Sigmoid colon (tissue), 7 donors: Measurements from ENCODE around the gene KRTAP22-1. TPM values are rescaled to one million over a fixed set of nuclear protein-coding genes. Genes with fewer than 3 reads are reported as not detected.

Source experiments
- DNase-seq: peaks from one replicate; pipeline ENCODE4 v3.0.0-alpha.2; 2019
- H3K27ac ChIP-seq, 4 donors: fragments of 200-600 bp; sonication (generic); one replicate each; pipeline ENCODE4 v1.5.1; 2016 to 2019; ENCODE audit warnings: mild to moderate bottlenecking in 1 of 4
- H3K27me3 ChIP-seq, 3 donors: fragments of 200-600 bp; sonication (generic); one replicate each; pipeline ENCODE4 v1.5.1; 2019; ENCODE audit warnings: mild to moderate bottlenecking in 1 of 3
- H3K36me3 ChIP-seq, 4 donors: fragments of 200-600 bp; sonication (generic); one replicate each; pipeline ENCODE4 v1.5.1; 2016 to 2019
- H3K4me1 ChIP-seq, 4 donors: fragments of 200-600 bp; sonication (generic); one replicate each; pipeline ENCODE4 v1.5.1; 2017 to 2019
- H3K4me3 ChIP-seq, 4 donors: fragments of 200-600 bp; sonication (generic); one replicate each; pipeline ENCODE4 v1.5.1; 2017 to 2019; ENCODE audit warnings: mild to moderate bottlenecking in 2 of 4, moderate library complexity in 1 of 4
- H3K9me3 ChIP-seq, 4 donors: fragments of 200-600 bp in 3 of 4; sonication (generic) in 3 of 4; one replicate each; pipeline versions ENCODE4 v1.5.1 to v1.6.1; 2013 to 2019
- EP300 ChIP-seq, 4 donors: sonication (generic); formaldehyde crosslinking; IDR thresholded peaks; one replicate each; pipeline ENCODE4 v1.6.1; 2017; ENCODE audit warnings: antibody characterized with exemption in 4 of 4
- POLR2A ChIP-seq, 2 donors: fragments of 450-650 bp; IDR thresholded peaks; one replicate each; pipeline ENCODE4 v1.6.1; 2016; ENCODE audit warnings: antibody characterized with exemption in 2 of 2, mild to moderate bottlenecking in 2 of 2, moderate library complexity in 2 of 2
- POLR2AphosphoS5 ChIP-seq, 4 donors: sonication (generic); formaldehyde crosslinking; IDR thresholded peaks; one replicate each; pipeline ENCODE4 v1.6.1; 2017; ENCODE audit warnings: antibody characterized with exemption in 4 of 4
- WGBS, 2 donors: extraction: QIAGEN DNeasy Blood & Tissue Kit; methylation state at CpG; one replicate each; pipeline ENCODE4 v1.1.7; 2013; 5-methylcytosine and 5-hydroxymethylcytosine counted together
- intact Hi-C: fragments of 100-400 bp; cut with DNase I; formaldehyde crosslinking; loops from one replicate; pipeline ENCODE4 v1.15.1; 2023
- polyA plus RNA-seq, 3 donors: library from polyadenylated mRNA; stranded (reverse); fragments of 200-250 nt; gene quantifications; one replicate each; pipeline ENCODE4 v1.2.3, GENCODE V29; 2013
- total RNA-seq, 4 donors: library from RNA; depleted of rRNA; stranded (reverse); fragments of >200 nt; gene quantifications; one replicate each; pipeline ENCODE4 v1.1.0, GENCODE V29; 2016
- TF ChIP-seq, protein P1 (sequence below), 4 experiments: fragments of 450-650 bp in 3 of 4; fragments of 200-600 bp in 1 of 4; IDR thresholded peaks; one replicate each; pipeline ENCODE4 v1.5.1; 2016 to 2019; ENCODE audit warnings: antibody characterized with exemption in 4 of 4, mild to moderate bottlenecking in 3 of 4, moderate library complexity in 2 of 4
- donor health status: healthy with polysubstance abuse.
- donor health status: Bipolar disorder and iron deficiency.
- donor health status: healthy.

The KRTAP22-1 gene
- total and polyA plus RNA-seq, 7 donors, result not detected

DNA sequence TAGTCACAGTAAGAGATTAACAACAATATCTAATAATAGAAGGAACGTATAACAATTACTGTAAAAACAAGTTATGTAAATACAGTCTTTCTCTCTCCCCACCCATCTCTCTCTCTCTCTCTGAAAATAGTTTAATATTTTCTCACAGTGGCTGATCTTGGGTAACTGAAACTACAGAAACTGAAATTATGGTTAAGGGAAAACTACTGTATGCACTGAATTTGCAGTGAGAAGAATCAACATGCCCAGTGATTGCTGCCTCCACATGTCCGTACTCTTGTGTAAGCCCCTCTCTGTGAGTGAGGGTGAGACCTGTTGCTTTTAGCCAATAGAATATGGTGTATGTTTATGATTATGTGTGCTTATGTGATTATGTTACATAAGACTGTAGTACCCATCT is 11.2 kb downstream of the KRTAP22-1 start:
- no peak for DNase-seq
- intact Hi-C loops, result no loop called here
- TF ChIP-seq, protein P1, sequence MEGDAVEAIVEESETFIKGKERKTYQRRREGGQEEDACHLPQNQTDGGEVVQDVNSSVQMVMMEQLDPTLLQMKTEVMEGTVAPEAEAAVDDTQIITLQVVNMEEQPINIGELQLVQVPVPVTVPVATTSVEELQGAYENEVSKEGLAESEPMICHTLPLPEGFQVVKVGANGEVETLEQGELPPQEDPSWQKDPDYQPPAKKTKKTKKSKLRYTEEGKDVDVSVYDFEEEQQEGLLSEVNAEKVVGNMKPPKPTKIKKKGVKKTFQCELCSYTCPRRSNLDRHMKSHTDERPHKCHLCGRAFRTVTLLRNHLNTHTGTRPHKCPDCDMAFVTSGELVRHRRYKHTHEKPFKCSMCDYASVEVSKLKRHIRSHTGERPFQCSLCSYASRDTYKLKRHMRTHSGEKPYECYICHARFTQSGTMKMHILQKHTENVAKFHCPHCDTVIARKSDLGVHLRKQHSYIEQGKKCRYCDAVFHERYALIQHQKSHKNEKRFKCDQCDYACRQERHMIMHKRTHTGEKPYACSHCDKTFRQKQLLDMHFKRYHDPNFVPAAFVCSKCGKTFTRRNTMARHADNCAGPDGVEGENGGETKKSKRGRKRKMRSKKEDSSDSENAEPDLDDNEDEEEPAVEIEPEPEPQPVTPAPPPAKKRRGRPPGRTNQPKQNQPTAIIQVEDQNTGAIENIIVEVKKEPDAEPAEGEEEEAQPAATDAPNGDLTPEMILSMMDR (IDR thresholded peaks at IDR 0.05), result no peak
- no peak for TF ChIP-seq POLR2AphosphoS5 (IDR thresholded peaks at IDR 0.05)
- TF ChIP-seq EP300 (IDR thresholded peaks at IDR 0.05), result no peak
- TF ChIP-seq POLR2A (IDR thresholded peaks at IDR 0.05), result no peak
- Histone ChIP-seq H3K27me3 (no peaks in the 10 kb centered on the region), H3K4me3 (no peak overlapping the region), H3K4me1 (no peaks in the 10 kb centered on the region), H3K9me3 (no peaks in the 10 kb centered on the region), H3K36me3 (no peaks in the 10 kb centered on the region), H3K27ac (no peak overlapping the region)
- WGBS, 2 donors, result 87 to 90% methylated on average over 2 of the region's 2 CpGs

DNA sequence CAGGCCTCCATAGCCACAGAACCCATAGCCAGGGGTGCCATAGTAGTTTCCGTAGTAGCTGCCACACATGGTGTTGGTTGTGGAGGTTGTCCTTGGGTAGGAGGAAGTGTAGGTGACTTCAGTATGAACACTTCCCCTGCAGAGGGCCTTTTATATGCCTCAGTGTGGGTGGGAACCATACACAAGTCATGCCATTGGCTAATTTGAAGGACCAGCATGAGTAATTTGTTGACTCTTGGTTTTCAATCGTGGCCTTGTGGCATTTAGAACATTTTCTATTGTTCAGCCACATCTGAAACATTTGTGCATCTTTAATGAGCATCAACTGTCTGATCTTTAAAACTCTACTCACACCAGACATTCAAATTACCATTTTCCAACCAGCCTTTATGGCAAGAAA is 12.9 kb downstream of the KRTAP22-1 start, which contains the start of gene KRTAP6-1:
Gene KRTAP6-1 (minus strand): TSS at position 95 of the 400 bp plus-strand sequence. CDS start 26 bp downstream, at position 69.
- Histone ChIP-seq H3K36me3 (no peaks in the 10 kb centered on the region), H3K4me1 (no peaks in the 10 kb centered on the region), H3K27me3 (no peaks in the 10 kb centered on the region), H3K4me3 (no peak within 1 kb of the TSS), H3K9me3 (no peaks in the 10 kb centered on the region), H3K27ac (no peak within 1 kb of the TSS)
- DNase-seq, result no peak
- TF ChIP-seq POLR2AphosphoS5 (IDR thresholded peaks at IDR 0.05) (no peak), EP300 (IDR thresholded peaks at IDR 0.05) (no peak)
- 63 to 66% methylated on average over 2 of the region's 2 CpGs for WGBS, 2 donors
- intact Hi-C loops, result no loop called here

DNA sequence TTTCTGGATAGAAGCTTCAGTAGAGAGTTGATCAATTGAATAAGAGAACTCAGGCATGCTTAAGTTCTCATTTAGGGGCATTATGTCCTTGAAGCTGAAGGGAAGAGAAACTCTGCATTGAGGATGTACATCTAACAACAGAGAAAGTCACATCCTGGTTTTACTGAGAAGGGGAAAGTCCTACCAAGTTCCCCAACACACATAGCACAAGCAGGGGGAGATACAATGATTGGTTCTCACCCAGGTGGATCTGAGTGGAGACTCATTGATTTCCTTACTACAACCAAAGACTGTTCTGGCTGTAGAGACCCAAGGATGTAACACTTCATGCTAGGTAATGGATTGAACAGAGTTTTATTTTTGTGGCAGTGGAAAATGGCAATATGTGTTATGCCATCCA is 14.3 kb downstream of the KRTAP22-1 start:
- intact Hi-C loops, result no loop called here
- no peak for DNase-seq
- Histone ChIP-seq H3K4me1 (no peaks in the 10 kb centered on the region), H3K27me3 (no peaks in the 10 kb centered on the region), H3K36me3 (no peaks in the 10 kb centered on the region), H3K9me3 (no peaks in the 10 kb centered on the region), H3K27ac (no peak overlapping the region), H3K4me3 (no peak overlapping the region)
- no peak for TF ChIP-seq EP300 (IDR thresholded peaks at IDR 0.05)
- no peak for TF ChIP-seq POLR2AphosphoS5 (IDR thresholded peaks at IDR 0.05)
- TF ChIP-seq, protein P1 (IDR thresholded peaks at IDR 0.05), result no peak
- TF ChIP-seq POLR2A (IDR thresholded peaks at IDR 0.05), result no peak

DNA sequence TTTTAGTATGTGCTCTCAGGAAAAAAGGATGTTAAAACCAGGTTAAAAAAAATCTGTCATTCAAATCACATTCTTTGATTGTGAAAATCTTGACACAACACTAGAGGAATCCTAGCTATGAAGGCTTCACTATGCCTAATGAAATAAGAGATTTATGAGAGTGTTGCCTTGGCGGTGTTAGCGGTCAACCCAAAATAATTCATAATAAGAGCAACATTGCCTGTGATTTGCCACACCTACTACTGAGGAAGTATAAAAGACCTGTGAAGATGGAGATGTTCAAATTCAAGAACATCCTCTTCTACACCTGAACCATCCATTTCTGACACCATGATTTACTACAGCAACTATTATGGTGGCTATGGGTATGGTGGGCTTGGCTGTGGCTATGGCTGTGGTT is 15.2 kb downstream of the KRTAP22-1 start, which contains the start of gene KRTAP20-1:
Gene KRTAP20-1 (plus strand): TSS at position 301 of the 400 bp plus-strand sequence. CDS start 30 bp downstream, at position 331.
- Histone ChIP-seq H3K36me3 (no peaks in the 10 kb centered on the region), H3K27me3 (no peaks in the 10 kb centered on the region), H3K27ac (no peak within 1 kb of the TSS), H3K4me3 (no peak within 1 kb of the TSS), H3K4me1 (no peaks in the 10 kb centered on the region), H3K9me3 (no peaks in the 10 kb centered on the region)
- no peak for TF ChIP-seq POLR2AphosphoS5 (IDR thresholded peaks at IDR 0.05)
- TF ChIP-seq, protein P1 (IDR thresholded peaks at IDR 0.05), result no peak
- no peak for TF ChIP-seq EP300 (IDR thresholded peaks at IDR 0.05)
- TF ChIP-seq POLR2A (IDR thresholded peaks at IDR 0.05), result no peak
- 91 to 95% methylated on average over 2 of the region's 2 CpGs for WGBS, 2 donors
- DNase-seq, result no peak
- intact Hi-C loops, result no loop called here

DNA sequence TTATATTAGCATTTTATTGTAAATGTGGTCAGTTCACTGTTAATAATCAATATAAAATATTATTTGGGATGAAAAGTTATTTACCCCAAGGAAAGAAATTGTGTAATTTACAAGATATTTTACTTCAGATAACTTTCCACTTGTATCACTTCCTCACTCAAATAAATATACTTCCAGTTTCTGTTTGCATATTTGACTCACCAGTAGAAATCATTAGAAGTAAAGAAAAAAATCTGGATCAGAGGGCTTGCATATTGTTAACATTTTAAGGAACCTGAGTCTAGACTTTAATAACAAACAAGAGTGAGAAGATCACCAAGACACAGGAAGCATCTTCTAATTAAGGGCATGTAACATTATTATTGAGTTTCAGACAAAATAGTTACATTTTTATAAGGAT is 19.2 kb downstream of the KRTAP22-1 start:
- Histone ChIP-seq H3K36me3 (no peaks in the 10 kb centered on the region), H3K27ac (no peak overlapping the region), H3K9me3 (no peaks in the 10 kb centered on the region), H3K27me3 (no peaks in the 10 kb centered on the region), H3K4me1 (no peaks in the 10 kb centered on the region), H3K4me3 (no peak overlapping the region)
- intact Hi-C loops, result no loop called here
- no peak for DNase-seq
- TF ChIP-seq POLR2AphosphoS5 (IDR thresholded peaks at IDR 0.05) (no peak), POLR2A (IDR thresholded peaks at IDR 0.05) (no peak), EP300 (IDR thresholded peaks at IDR 0.05) (no peak)
- TF ChIP-seq, protein P1 (IDR thresholded peaks at IDR 0.05), result no peak
